ENCODE measurements around the gene DYNC1H1.

DNA sequence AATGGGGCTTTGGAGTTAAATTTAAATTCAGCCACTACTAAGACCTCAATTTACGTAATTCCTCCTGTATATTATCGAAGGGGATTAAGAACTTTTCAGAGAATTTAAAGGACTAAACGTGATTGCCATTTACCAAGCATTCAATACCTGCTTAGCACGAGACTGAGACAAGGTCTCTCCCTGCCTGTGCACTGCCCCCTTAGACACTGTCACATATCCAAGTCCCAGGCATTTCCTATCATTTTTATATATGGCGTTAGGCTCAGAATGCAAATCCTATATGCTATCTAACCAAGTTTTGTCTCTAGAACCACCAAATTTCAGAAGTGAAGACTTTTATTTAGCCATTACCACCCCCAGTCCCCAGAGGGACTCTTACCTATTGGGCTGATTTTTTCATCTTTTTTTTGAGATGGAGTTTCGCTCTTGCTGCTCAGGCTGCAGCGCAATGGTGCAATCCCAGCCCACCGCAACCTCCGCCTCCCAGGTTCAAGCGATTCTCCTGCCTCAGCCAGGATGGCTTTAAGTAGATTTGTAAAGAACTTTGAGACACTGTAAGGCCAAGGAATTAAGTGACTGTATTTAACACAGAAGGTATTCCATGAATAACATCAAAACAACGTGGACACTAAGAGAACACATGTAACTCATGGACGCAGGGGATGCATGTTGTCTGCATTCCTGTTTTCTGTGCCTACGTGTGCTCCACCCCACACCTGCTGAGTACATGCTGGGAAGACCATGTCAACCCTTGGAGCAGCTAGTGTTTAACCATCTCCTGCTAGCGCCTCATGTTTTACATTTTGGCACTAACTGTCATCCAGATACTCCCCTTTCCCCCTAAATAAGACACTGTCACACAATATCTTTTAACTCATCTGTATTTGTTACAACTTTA, 116.1 kb downstream of the DYNC1H1 start:
- TF ChIP-seq RELA (CRISPR knock-in tag; IDR thresholded peaks at IDR 0.05; ENCODE audit: borderline replicate concordance) (no peak), ETV6 (CRISPR knock-in tag; IDR thresholded peaks at IDR 0.05) (no peak)
